A549 (cell line): ENCODE results near the gene SEMA6D. TPM values are rescaled to one million over a fixed set of nuclear protein-coding genes. Genes with fewer than 3 reads are reported as not detected.

Experiments
- ATAC-seq, 2 experiments: fragments of 200-7000 bp in 1 of 2; fragments of >200 bp in 1 of 2; cut with Nextera tagmentation in 1 of 2; cut with Tn5 transposase in 1 of 2; 3 replicates each; pipeline versions ENCODE4 v1.8.0 to v1.9.1; 2018 to 2020; ENCODE audit warnings: mild to moderate bottlenecking in 1 of 2, moderate library complexity in 1 of 2
- CTCF ChIA-PET: fragments of 300-600 bp; sonication (Branson Sonifier 250); formaldehyde crosslinking; extraction: SDS; loops from one replicate; lab custom pipeline; 2021; ENCODE audit warnings: antibody characterized with exemption, inconsistent platforms; lab: Yijun Ruan, JAX
- POLR2A ChIA-PET: fragments of 350-600 bp; formaldehyde crosslinking; extraction: SDS; loops from one replicate; lab custom pipeline; 2021; ENCODE audit warnings: antibody characterized with exemption, inconsistent platforms; lab: Yijun Ruan, JAX
- DNase-seq, 2 experiments: peaks; one replicate each; pipeline versions ENCODE4 v3.0.0 to v3.0.0-alpha.2; 2011 to 2016; ENCODE audit warnings: low read depth in 1 of 2, low spot score in 1 of 2
- FAIRE-seq: peaks from 2 replicates; lab custom pipeline; 2011; peaks lifted over from hg19 to GRCh38; lab: Jason Lieb, UNC
- H3K27ac ChIP-seq, 2 experiments: fragments of >200 bp; sonication (Bioruptor Twin); formaldehyde crosslinking; 3 replicates each; pipeline ENCODE4 v1.5.1; 2016 to 2017
- H3K4me1 ChIP-seq: fragments of >200 bp; sonication (Bioruptor Twin); formaldehyde crosslinking; 3 replicates; pipeline ENCODE4 v1.6.1; 2016
- H3K4me2 ChIP-seq: fragments of >200 bp; sonication (Bioruptor Twin); formaldehyde crosslinking; 3 replicates; pipeline ENCODE4 v1.6.1; 2016
- H3K4me3 ChIP-seq: fragments of >200 bp; sonication (Bioruptor Twin); formaldehyde crosslinking; 3 replicates; pipeline ENCODE4 v1.5.1; 2016
- H3K9me3 ChIP-seq: fragments of >200 bp; sonication (Bioruptor Twin); formaldehyde crosslinking; 3 replicates; pipeline ENCODE4 v1.6.1; 2016
- BHLHE40 ChIP-seq: IDR thresholded peaks from 2 replicates; pipeline ENCODE4 v1.6.1; 2012; ENCODE audit warnings: low read depth, low read length, inconsistent platforms
- CBX2 ChIP-seq: fragments of 200-600 bp; sonication (generic); IDR thresholded peaks from 2 replicates; pipeline ENCODE4 v1.6.1; 2016; ENCODE audit warnings: low read depth, mild to moderate bottlenecking, borderline replicate concordance
- CHD2 ChIP-seq: fragments of 150-350 bp; IDR thresholded peaks from 2 replicates; pipeline ENCODE4 v1.6.1; 2014; ENCODE audit warnings: low read length; ENCODE audit not compliant: partially characterized antibody
- CHD4 ChIP-seq: fragments of 200-600 bp; sonication (generic); IDR thresholded peaks from 2 replicates; pipeline ENCODE4 v1.6.1; 2016; ENCODE audit warnings: antibody characterized with exemption, mild to moderate bottlenecking, borderline replicate concordance
- ESRRA ChIP-seq: fragments of 150-350 bp; IDR thresholded peaks from 2 replicates; pipeline ENCODE4 v1.6.1; 2014; ENCODE audit warnings: mild to moderate bottlenecking, low read length, borderline replicate concordance
- FOSB ChIP-seq: fragments of 250-450 bp; sonication (Bioruptor Pico); IDR thresholded peaks from 2 replicates; pipeline ENCODE4 v1.5.0; 2020; ENCODE audit warnings: mild to moderate bottlenecking, moderate library complexity
- FOSL2 ChIP-seq, 2 experiments: fragments of 450-650 bp in 1 of 2; fragments of >200 bp in 1 of 2; sonication (Bioruptor Twin) in 1 of 2; formaldehyde crosslinking; IDR thresholded peaks; 2 replicates each; pipeline versions ENCODE4 v1.5.0 to v1.6.1; 2016 to 2020; ENCODE audit warnings: mild to moderate bottlenecking in 1 of 2, moderate library complexity in 1 of 2
- GATA3 ChIP-seq: IDR thresholded peaks from 2 replicates; pipeline ENCODE4 v1.6.1; 2012; ENCODE audit warnings: borderline replicate concordance
- HDAC2 ChIP-seq: fragments of 200-600 bp; sonication (generic); IDR thresholded peaks from 2 replicates; pipeline ENCODE4 v1.6.1; 2016
- HOXB13 ChIP-seq: fragments of 250-450 bp; sonication (Bioruptor Pico); IDR thresholded peaks from 2 replicates; pipeline ENCODE4 v1.5.0; 2020; ENCODE audit warnings: low read depth, mild to moderate bottlenecking, moderate library complexity
- JUN ChIP-seq, 2 experiments: fragments of >200 bp; sonication (Bioruptor Twin); formaldehyde crosslinking; IDR thresholded peaks; 2 replicates in 1 of 2; 3 replicates in 1 of 2; pipeline ENCODE4 v1.6.1; 2016 to 2017
- KDM5A ChIP-seq: fragments of 200-600 bp; sonication (generic); IDR thresholded peaks from 2 replicates; pipeline ENCODE4 v1.6.1; 2016; ENCODE audit warnings: antibody characterized with exemption, mild to moderate bottlenecking
- MAFK ChIP-seq: fragments of 450-650 bp; IDR thresholded peaks from 2 replicates; pipeline ENCODE4 v1.6.1; 2014; ENCODE audit not compliant: partially characterized antibody
- PHF8 ChIP-seq: fragments of 200-600 bp; sonication (generic); IDR thresholded peaks from 2 replicates; pipeline ENCODE4 v1.6.1; 2016; ENCODE audit warnings: low read depth, mild to moderate bottlenecking, antibody characterized with exemption, moderate library complexity, borderline replicate concordance
- POLR2AphosphoS2 ChIP-seq: conservative IDR thresholded peaks from 2 replicates; pipeline ENCODE4 v1.6.1; 2012; ENCODE audit warnings: low read length, improper control_type of control experiment, inconsistent platforms
- SREBF2 ChIP-seq: fragments of 450-650 bp; IDR thresholded peaks from 2 replicates; pipeline ENCODE4 v1.6.1; 2014; ENCODE audit warnings: mild to moderate bottlenecking, moderate library complexity
- ZNF302 ChIP-seq: fragments of 250-450 bp; sonication (Bioruptor Pico); IDR thresholded peaks from 2 replicates; pipeline ENCODE4 v1.9.0; 2021; ENCODE audit warnings: inconsistent platforms, mild to moderate bottlenecking, moderate library complexity
- ZSCAN20 ChIP-seq: fragments of 250-450 bp; sonication (Bioruptor Pico); IDR thresholded peaks from 2 replicates; pipeline ENCODE4 v1.8.0; 2022; ENCODE audit warnings: mild to moderate bottlenecking, moderate library complexity
- WGBS: methylation state at CpG from one replicate; pipeline ENCODE4 v1.1.6; 2017; ENCODE audit errors: missing lambda C conversion rate; 5-methylcytosine and 5-hydroxymethylcytosine counted together
- polyA plus RNA-seq, 4 experiments: library from polyadenylated mRNA; depleted of rRNA in 3 of 4; stranded (reverse); fragments of >200 nt; fragmentation: RNase III in 1 of 4; extraction: RNeasy Plus Mini Kit Qiagen cat#74134 plus additional on column Dnase treatment in 1 of 4; gene quantifications; 2 replicates in 3 of 4; 3 replicates in 1 of 4; pipeline ENCODE4 v1.2.3, GENCODE V29; 2011 to 2017
- TF ChIP-seq, protein P1 (sequence below): IDR thresholded peaks from 2 replicates; pipeline ENCODE4 v1.6.1; 2012
- TF ChIP-seq, protein P2 (sequence below): fragments of 450-650 bp; IDR thresholded peaks from 2 replicates; pipeline ENCODE4 v1.6.1; 2014; ENCODE audit warnings: antibody characterized with exemption
- TF ChIP-seq, protein P3 (sequence below): fragments of 250-450 bp; sonication (Bioruptor Pico); IDR thresholded peaks from 2 replicates; pipeline ENCODE4 v1.5.0; 2021; ENCODE audit warnings: mild to moderate bottlenecking, moderate library complexity, borderline replicate concordance
- TF ChIP-seq, protein P4 (sequence below): IDR thresholded peaks from 2 replicates; pipeline ENCODE4 v1.6.1; 2012

SEMA6D gene
- polyA plus RNA-seq, 2 of the 4 experiments (the other 2 are of a cell fraction) = not detected

DNA sequence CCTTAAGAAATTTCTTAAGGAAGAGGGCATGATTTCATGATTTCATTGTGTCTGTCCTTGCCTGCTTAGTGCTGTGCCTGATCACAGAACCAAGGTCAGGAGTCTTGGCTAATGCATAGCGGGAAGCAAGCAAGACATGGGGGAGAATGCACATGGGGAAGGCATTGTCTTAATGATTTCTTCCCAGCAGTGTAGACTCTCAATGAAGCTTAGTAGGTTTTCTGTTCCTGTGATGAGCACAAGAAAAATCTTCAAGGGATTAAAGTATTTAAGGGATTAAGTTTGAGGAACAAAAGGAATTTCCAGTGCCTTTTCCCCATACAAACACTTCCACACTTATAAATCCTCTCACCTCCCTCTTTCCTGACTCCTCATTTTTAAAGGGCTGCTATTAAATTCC is 46.9 kb upstream of the SEMA6D start:
- ChIA-PET POLR2A (no interaction called here), CTCF (no interaction called here)
- H3K9me3 ChIP-seq = no peaks in the 10 kb centered on the region
- H3K27ac ChIP-seq = no peak overlapping the region
- no peak overlapping the region for H3K4me3 ChIP-seq
- H3K4me2 ChIP-seq = no peak overlapping the region
- DNase-seq (no peak), FAIRE-seq (no peak), ATAC-seq (no peak)
- no peak for TF ChIP-seq JUN (IDR thresholded peaks at IDR 0.05)
- no peak for TF ChIP-seq PHF8
- TF ChIP-seq GATA3 = no peak
- TF ChIP-seq HDAC2 = no peak
- no peak for TF ChIP-seq HOXB13 (CRISPR knock-in tag)
- TF ChIP-seq, protein P1, sequence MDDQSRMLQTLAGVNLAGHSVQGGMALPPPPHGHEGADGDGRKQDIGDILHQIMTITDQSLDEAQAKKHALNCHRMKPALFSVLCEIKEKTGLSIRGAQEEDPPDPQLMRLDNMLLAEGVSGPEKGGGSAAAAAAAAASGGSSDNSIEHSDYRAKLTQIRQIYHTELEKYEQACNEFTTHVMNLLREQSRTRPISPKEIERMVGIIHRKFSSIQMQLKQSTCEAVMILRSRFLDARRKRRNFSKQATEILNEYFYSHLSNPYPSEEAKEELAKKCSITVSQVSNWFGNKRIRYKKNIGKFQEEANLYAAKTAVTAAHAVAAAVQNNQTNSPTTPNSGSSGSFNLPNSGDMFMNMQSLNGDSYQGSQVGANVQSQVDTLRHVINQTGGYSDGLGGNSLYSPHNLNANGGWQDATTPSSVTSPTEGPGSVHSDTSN = no peak
- TF ChIP-seq MAFK = no peak
- TF ChIP-seq, protein P2, sequence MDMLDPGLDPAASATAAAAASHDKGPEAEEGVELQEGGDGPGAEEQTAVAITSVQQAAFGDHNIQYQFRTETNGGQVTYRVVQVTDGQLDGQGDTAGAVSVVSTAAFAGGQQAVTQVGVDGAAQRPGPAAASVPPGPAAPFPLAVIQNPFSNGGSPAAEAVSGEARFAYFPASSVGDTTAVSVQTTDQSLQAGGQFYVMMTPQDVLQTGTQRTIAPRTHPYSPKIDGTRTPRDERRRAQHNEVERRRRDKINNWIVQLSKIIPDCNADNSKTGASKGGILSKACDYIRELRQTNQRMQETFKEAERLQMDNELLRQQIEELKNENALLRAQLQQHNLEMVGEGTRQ = no peak
- no peak for TF ChIP-seq CHD4
- TF ChIP-seq POLR2AphosphoS2 = no peak
- no peak for TF ChIP-seq FOSL2 (IDR thresholded peaks at IDR 0.05)
- TF ChIP-seq FOSL2 (CRISPR knock-in tag; IDR thresholded peaks at IDR 0.05) = no peak
- no peak for TF ChIP-seq ZNF302 (CRISPR knock-in tag)
- no peak for TF ChIP-seq FOSB (CRISPR knock-in tag)
- no peak for TF ChIP-seq CBX2
- no peak for TF ChIP-seq ESRRA
- WGBS = 15% methylated on average over 1 of the region's 1 CpG
- H3K4me1 ChIP-seq = no peaks in the 10 kb centered on the region

DNA sequence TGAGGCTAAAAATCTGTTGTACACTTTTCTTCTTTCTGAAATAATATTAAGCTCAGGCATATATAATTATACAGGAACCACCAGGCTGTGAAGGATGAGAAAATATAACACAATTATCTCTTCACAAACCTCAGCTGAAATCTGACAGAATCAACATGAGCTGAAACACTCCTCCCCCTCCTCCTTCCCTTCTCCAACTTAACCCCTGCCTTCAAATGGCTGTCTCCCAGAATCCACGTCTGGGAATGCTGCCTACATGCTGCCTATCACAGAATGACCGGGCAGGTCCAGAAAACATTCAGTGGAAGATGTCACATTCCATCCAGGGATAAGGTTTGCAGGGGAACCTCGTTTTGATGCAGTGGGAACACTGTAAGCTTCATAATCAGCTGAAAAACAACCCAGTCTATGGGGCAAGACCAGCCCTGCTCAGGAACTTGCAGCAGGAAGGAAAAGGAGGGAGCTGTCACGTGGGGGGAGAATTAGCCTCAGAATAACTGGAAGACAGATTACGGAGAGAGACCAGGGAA is 44.0 kb upstream of the SEMA6D start:
- POLR2A ChIA-PET = interaction anchor here (0.5 kb wide), 1 partner anchor 1273 kb away, joined by 4 read pairs; no protein-coding TSS in a partner anchor
- 0% methylated on average over 5 of the region's 5 CpGs for WGBS

More for the DNA sequence above, 44.0 kb upstream of the SEMA6D start:
- ATAC-seq (no peak), DNase-seq (no peak), FAIRE-seq (no peak)
- CTCF ChIA-PET = no interaction called here
- Histone ChIP-seq H3K27ac (no peak overlapping the region), H3K4me3 (no peak overlapping the region), H3K4me1 (no peaks in the 10 kb centered on the region), H3K4me2 (no peak overlapping the region), H3K9me3 (no peaks in the 10 kb centered on the region)
- TF ChIP-seq ZSCAN20 (CRISPR knock-in tag) (no peak), BHLHE40 (no peak), HDAC2 (no peak), ESRRA (no peak), SREBF2 (no peak), ZNF302 (CRISPR knock-in tag) (no peak), KDM5A (no peak), CHD2 (no peak), CHD4 (no peak)
- TF ChIP-seq, protein P3, sequence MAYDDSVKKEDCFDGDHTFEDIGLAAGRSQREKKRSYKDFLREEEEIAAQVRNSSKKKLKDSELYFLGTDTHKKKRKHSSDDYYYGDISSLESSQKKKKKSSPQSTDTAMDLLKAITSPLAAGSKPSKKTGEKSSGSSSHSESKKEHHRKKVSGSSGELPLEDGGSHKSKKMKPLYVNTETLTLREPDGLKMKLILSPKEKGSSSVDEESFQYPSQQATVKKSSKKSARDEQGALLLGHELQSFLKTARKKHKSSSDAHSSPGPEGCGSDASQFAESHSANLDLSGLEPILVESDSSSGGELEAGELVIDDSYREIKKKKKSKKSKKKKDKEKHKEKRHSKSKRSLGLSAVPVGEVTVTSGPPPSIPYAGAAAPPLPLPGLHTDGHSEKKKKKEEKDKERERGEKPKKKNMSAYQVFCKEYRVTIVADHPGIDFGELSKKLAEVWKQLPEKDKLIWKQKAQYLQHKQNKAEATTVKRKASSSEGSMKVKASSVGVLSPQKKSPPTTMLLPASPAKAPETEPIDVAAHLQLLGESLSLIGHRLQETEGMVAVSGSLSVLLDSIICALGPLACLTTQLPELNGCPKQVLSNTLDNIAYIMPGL = no peak
- TF ChIP-seq, protein P4, sequence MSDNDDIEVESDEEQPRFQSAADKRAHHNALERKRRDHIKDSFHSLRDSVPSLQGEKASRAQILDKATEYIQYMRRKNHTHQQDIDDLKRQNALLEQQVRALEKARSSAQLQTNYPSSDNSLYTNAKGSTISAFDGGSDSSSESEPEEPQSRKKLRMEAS = no peak
- TF ChIP-seq, protein P2 = no peak
